Measurements from ENCODE around the gene PCDHA12. TPM values are rescaled to one million over a fixed set of nuclear protein-coding genes. Genes with fewer than 3 reads are reported as not detected.
"Not testable (repeated sequence)": the region's sequence is repeated elsewhere in the genome, so short reads cannot be mapped to it uniquely, and the experiment has no call there.

The PCDHA12 gene
- total RNA-seq, 1 experiment from 2014 or later = not detected

- no peak for DNase-seq (ENCODE audit: low spot score)
These were observed 17.2 kb upstream of the PCDHA12 start for GRCh38 chr5:140857987-140858240.

DNA sequence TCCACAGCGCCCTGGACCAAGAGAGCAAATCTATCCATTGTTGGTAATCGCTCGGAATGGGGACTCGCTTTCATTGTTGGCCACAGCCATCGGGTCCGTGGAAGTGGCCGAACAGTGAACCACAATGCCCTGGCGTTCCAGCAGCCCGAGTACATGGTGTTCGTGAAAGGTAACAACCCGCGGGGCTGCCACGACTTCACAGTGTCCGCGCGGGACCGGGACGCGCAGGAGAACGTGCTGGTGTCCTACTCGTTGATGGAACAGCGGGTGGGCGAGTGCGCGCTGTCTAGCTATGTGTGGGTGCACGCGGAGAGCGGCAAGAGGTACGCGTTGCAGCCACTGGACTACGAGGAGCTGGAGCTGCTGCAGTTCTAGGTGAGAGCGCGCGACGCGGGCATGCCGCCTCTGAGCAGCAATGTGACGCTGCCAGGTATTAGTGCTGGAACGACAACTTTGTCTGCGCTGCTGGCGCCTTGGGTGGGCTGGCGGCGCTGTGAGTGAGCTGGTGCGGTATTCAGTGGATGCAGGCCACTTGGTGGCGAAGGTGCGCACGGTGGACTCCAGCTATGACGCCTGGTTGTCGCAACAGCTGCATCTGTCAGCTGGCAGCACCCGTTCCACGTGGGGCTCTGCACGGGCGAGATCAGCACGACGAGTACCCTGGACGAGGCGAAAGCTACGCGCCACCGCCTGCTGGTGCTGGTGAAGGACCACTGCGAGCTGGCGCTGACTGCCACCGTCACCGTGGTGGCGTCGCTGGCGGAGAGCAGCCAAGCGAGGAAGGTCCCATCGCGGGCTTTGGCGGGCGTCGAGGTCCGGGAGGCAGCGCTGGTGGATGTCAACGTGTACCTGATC, 12.4 kb upstream of the PCDHA12 start:
- DNase-seq (ENCODE audit: low spot score) = no peak

DNA sequence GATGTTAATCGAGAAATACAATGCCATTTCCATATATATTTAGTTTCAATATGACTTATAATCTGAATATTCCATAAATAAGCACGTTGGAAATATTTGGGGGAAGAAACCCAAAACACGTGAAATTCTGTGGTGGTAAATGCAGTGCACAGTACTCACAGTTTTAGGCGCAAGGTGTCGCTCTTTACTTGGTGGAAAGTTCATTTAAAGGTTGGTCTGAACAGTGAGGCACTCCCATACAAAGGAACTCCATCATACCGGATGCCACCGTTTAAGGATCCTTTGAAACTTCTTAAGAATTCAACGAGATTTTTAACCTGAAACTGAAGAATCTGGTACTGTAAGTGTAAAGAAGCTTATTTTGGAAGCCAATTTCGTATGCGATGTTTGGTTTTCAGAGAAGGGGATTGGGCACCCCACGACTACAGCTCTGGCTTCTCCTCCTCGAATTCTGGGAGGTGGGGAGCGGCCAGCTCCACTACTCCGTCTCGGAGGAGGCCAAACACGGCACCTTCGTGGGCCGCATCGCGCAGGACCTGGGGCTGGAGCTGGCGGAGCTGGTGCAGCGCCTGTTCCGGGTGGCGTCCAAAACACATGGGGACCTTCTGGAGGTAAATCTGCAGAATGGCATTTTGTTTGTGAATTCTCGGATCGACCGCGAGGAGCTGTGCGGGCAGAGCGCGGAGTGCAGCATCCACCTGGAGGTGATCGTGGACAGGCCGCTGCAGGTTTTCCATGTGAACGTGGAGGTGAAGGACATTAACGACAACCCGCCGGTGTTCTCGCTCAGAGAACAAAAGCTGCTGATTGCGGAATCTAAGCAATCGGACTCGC, 6.2 kb upstream of the PCDHA12 start, which contains the start of gene PCDHA11:
Gene PCDHA11, plus strand, starts transcription at position 237 of the 834 bp plus-strand sequence. Its CDS starts 147 bp downstream, at position 384.
- DNase-seq (ENCODE audit: low spot score) = peak; percentile 9

DNA sequence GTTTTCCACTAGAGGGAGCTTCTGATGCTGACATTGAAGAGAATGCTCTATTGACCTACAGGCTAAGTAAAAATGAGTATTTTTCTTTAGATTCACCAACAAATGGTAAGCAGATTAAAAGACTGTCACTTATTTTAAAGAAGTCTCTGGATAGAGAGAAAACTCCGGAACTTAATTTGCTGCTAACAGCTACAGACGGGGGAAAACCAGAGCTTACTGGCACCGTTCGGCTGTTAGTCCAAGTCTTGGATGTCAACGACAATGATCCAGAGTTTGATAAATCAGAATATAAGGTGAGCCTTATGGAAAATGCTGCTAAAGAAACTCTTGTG, 5.6 kb upstream of the PCDHA12 start:
- DNase-seq (ENCODE audit: low spot score) = no peak

DNA sequence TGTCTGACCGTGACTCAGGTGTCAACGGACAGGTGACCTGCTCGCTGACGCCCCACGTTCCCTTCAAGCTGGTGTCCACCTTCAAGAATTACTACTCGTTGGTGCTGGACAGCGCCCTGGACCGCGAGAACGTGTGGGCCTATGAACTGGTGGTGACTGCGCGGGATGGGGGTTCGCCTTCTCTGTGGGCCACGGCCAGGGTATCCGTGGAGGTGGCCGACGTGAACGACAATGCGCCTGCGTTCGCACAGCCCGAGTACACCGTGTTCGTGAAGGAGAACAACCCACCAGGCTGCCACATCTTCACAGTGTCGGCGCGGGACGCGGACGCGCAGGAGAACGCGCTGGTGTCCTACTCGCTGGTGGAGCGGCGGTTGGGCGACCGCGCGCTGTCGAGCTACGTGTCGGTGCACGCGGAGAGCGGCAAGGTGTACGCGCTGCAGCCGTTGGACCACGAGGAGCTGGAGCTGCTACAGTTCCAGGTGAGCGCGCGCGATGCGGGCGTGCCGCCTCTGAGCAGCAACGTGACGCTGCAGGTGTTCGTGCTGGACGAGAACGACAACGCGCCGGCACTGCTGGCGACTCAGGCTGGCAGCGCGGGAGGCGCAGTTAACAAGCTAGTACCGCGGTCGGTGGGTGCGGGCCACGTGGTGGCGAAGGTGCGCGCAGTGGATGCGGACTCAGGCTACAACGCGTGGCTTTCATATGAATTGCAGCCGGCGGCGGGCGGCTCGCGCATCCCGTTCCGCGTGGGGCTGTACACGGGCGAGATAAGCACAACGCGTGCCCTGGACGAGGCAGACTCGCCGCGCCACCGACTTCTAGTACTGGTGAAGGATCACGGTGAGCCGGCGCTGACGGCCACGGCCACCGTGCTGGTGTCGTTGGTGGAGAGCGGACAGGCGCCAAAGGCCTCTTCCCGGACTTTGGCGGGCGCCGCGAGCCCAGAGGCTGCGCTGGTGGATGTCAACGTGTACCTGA, 4.6 kb upstream of the PCDHA12 start:
- no peak for DNase-seq (ENCODE audit: low spot score)

DNA sequence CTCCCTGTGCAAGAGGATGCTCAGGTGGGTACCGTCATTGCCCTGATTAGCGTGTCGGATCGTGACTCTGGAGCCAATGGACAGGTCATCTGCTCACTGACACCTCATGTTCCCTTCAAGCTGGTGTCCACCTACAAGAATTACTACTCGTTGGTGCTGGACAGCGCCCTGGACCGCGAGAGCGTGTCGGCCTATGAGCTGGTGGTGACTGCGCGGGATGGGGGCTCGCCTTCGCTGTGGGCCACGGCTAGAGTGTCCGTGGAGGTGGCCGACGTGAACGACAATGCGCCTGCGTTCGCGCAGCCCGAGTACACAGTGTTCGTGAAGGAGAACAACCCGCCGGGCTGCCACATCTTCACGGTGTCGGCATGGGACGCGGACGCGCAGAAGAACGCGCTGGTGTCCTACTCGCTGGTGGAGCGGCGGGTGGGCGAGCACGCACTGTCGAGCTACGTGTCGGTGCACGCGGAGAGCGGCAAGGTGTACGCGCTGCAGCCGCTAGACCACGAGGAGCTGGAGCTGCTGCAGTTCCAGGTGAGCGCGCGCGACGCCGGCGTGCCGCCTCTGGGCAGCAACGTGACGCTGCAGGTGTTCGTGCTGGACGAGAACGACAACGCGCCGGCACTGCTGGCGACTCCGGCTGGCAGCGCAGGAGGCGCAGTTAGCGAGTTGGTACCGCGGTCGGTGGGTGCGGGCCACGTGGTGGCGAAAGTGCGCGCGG, 1.6 kb downstream of the PCDHA12 start:
- not testable (repeated sequence) for DNase-seq (ENCODE audit: low spot score)

DNA sequence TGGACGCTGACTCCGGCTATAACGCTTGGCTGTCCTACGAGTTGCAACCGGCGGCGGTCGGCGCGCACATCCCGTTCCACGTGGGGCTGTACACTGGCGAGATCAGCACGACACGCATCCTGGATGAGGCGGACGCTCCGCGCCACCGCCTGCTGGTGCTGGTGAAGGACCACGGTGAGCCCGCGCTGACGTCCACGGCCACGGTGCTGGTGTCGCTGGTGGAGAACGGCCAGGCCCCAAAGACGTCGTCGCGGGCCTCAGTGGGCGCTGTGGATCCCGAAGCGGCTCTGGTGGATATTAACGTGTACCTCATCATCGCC, 2.1 kb downstream of the PCDHA12 start:
- no peak for DNase-seq (ENCODE audit: low spot score)

- DNase-seq (ENCODE audit: low spot score) = no peak
These were observed 6.9 kb downstream of the PCDHA12 start, which contains the start of gene PCDHA13 for GRCh38 chr5:140881889-140882590. TSS of gene PCDHA13 (plus strand) at chr5:140882124. CDS start at chr5:140882269, 145 bp downstream.

DNA sequence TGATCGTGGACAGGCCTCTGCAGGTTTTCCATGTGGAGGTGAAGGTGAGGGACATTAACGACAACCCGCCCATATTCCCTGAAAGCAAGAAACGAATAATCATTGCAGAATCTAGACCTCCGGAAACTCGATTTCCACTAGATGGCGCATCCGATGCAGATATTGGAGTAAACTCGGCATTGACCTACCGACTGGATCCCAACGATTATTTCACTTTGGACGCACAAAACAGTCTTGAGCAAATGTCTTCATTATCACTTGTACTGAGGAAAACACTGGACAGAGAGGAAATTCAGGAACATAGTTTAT, 7.4 kb downstream of the PCDHA12 start:
- peak; percentile 42 for DNase-seq (ENCODE audit: low spot score)

DNA sequence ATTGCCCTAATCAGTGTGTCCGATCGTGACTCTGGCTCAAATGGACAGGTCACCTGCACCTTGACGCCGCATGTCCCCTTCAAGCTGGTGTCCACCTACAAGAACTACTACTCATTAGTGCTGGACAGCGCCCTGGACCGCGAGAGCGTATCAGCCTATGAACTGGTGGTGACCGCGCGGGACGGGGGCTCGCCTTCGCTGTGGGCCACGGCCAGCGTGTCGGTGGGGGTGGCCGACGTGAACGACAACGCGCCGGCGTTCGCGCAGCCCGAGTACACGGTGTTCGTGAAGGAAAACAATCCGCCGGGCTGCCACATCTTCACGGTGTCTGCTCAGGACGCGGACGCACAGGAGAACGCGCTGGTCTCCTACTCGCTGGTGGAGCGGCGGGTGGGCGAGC, 8.3 kb downstream of the PCDHA12 start:
- no peak for DNase-seq (ENCODE audit: low spot score)

- DNase-seq (ENCODE audit: low spot score) = no peak
These were observed 9.0 kb downstream of the PCDHA12 start for GRCh38 chr5:140883927-140884697.

DNA sequence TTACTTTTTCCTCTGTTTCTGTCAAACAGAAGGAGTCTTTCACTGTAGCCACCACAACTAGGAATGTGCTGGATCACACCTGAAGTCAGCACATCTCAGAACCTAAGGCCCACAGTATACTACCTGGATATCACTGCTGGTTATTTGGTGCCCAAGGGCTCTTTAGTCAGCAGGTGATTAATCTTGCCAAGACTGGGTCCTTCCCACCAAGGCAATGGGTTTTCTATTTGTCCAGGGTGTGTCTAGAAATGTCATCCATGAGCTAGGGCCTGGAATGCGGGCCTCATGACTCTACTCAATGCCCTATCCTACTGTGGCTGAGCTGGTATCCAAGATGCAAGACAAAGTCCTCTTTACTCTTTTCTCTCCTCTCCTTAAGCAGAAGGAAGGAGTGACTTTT, 41.2 kb downstream of the PCDHA12 start:
- DNase-seq (ENCODE audit: low spot score) = no peak

GRCh38 chr5:140923601-140924000, 48.5 kb downstream of the PCDHA12 start:
- no peak for DNase-seq (ENCODE audit: low spot score)

DNA sequence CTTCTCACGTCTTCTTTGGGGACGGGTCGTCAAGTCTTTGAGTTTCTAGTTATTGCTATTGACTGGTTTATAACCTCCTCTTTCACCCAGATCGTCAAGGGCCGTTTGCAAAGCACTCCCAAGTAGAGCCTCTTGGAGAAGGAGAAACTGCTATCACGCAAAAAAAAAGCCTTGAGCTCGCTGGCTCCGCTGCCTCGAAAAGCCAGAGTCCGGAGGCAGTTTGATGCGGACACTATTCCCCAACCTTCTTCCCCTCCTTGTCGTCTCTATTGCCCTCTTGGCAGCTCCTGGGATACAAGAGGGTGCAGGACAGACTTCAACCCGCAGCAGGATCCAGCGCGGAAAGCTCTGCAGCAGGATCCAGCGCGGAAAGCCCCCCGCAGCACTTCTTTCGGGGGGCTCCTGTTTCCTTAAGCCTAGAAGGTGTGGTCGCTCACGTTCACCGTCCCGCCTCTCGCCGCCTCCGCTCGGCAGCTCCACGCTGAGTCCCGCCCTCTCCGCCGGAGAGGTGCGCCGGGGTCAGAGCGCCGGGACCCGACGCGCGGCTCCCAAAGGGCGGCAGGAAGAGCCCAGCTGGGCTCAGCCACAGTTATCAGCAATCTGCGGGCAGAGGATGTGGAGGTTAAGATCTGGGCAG, 50.8 kb downstream of the PCDHA12 start, which contains the start of gene PCDHAC1:
Gene PCDHAC1, plus strand, starts transcription at position 494 of the 637 bp plus-strand sequence. CDS start 594 bp downstream, outside the sequence.
- DNase-seq (ENCODE audit: low spot score) = no peak

DNA sequence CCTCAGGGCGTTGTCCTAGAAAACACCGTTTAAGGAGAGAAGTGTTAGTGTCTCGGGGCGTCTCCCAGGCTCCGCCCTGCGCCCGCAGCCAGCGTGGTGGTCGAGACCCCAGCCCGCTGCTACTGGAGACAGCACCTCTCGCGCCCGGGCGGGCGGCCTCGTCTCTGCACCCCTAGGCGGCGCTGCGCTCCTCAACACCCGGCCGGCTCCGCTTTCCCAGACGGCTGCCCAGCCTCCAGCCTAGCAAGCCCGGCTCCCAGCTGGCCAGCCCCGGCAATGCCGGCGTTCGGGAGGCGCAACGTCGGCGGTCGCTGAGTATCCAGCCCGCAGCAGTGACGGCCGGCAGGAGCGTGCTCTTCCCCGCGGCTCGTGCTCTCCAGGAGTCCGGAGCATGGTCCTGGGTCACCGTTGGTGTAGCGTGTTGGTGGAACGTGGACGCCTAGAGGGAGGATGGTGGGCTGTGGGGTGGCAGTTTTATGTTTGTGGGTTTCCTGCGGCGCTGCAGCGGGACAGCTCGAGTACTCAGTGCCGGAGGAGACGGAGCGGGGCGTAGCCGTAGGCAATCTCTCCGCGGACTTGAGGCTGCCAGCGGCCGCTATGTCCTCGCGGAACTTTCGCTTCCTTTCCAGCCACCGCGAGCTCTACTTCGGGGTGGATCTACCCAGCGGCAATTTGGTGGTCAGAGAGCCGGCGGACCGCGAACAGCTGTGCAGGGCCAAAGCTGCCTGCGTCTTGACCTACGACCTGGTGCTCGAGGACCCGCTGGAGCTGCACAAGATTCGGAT, 51.5 kb downstream of the PCDHA12 start:
- no peak for DNase-seq (ENCODE audit: low spot score)

GRCh38 chr5:140927228-140927573, 52.1 kb downstream of the PCDHA12 start:
- DNase-seq (ENCODE audit: low spot score) = no peak

All from HT-29 (cell line).